Osteoblast (primary cell): Measurements from ENCODE around the gene PANK4. TPM values are rescaled to one million over a fixed set of nuclear protein-coding genes. Genes with fewer than 3 reads are reported as not detected.

ENCODE experiments used
- DNase-seq: peaks from one replicate; pipeline ENCODE4 v3.0.0; 2011; ENCODE audit warnings: low spot score, mixed read lengths; ENCODE audit not compliant: insufficient read length; ENCODE audit errors: missing footprints
- H2AFZ ChIP-seq: 2 replicates; pipeline ENCODE4 v1.6.0; 2011; ENCODE audit warnings: mild to moderate bottlenecking, low read length
- H3K27ac ChIP-seq: 2 replicates; pipeline ENCODE4 v1.5.1; 2011; ENCODE audit warnings: mild to moderate bottlenecking, low read depth, low read length, moderate library complexity
- H3K27me3 ChIP-seq: 2 replicates; pipeline ENCODE4 v1.6.0; 2012; ENCODE audit warnings: mild to moderate bottlenecking, control low read depth, inconsistent platforms, low read length, moderate library complexity; ENCODE audit not compliant: insufficient read depth
- H3K36me3 ChIP-seq: 2 replicates; pipeline ENCODE4 v1.5.1; 2011; ENCODE audit warnings: mild to moderate bottlenecking, low read length, control low read depth, moderate library complexity; ENCODE audit not compliant: insufficient read depth
- H3K4me1 ChIP-seq: 2 replicates; pipeline ENCODE4 v1.5.1; 2011; ENCODE audit warnings: mild to moderate bottlenecking, low read length, control low read depth, moderate library complexity; ENCODE audit not compliant: insufficient read depth
- H3K4me2 ChIP-seq: 2 replicates; pipeline ENCODE4 v1.6.0; 2011; ENCODE audit warnings: mild to moderate bottlenecking, low read length; ENCODE audit not compliant: insufficient read depth
- H3K4me3 ChIP-seq: fragments of 200-600 bp; sonication (generic); 3 replicates; pipeline ENCODE4 v1.5.1; 2012; ENCODE audit warnings: mild to moderate bottlenecking, low read length, inconsistent platforms; ENCODE audit not compliant: insufficient read depth
- H3K79me2 ChIP-seq: 2 replicates; pipeline ENCODE4 v1.6.0; 2012; ENCODE audit warnings: mild to moderate bottlenecking, low read length, control low read depth, inconsistent platforms; ENCODE audit not compliant: insufficient read depth
- H3K9me3 ChIP-seq: 2 replicates; pipeline ENCODE4 v1.5.1; 2011; ENCODE audit warnings: low read depth, low read length, control low read depth
- H4K20me1 ChIP-seq: 2 replicates; pipeline ENCODE4 v1.6.0; 2012; ENCODE audit warnings: mild to moderate bottlenecking, low read length, control low read depth; ENCODE audit not compliant: insufficient read depth
- total RNA-seq: library from RNA; depleted of rRNA; stranded (reverse); fragments of >200 nt; gene quantifications from 2 replicates; pipeline ENCODE4 v1.2.3, GENCODE V29; 2012
- TF ChIP-seq, protein P1 (sequence below): IDR thresholded peaks from 2 replicates; pipeline ENCODE4 v1.5.1; 2011; ENCODE audit warnings: mild to moderate bottlenecking, low read depth, low read length, moderate library complexity; ENCODE audit errors: extremely low read depth

Gene PANK4
- total RNA-seq, 1 donor, result 15.2 TPM

GRCh38 chr1:2560299-2561073 is 34.1 kb upstream of the PANK4 start:
- TF ChIP-seq, protein P1, sequence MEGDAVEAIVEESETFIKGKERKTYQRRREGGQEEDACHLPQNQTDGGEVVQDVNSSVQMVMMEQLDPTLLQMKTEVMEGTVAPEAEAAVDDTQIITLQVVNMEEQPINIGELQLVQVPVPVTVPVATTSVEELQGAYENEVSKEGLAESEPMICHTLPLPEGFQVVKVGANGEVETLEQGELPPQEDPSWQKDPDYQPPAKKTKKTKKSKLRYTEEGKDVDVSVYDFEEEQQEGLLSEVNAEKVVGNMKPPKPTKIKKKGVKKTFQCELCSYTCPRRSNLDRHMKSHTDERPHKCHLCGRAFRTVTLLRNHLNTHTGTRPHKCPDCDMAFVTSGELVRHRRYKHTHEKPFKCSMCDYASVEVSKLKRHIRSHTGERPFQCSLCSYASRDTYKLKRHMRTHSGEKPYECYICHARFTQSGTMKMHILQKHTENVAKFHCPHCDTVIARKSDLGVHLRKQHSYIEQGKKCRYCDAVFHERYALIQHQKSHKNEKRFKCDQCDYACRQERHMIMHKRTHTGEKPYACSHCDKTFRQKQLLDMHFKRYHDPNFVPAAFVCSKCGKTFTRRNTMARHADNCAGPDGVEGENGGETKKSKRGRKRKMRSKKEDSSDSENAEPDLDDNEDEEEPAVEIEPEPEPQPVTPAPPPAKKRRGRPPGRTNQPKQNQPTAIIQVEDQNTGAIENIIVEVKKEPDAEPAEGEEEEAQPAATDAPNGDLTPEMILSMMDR, result no peak
- no peaks in the 10 kb centered on the region for H3K36me3 ChIP-seq
- no peaks in the 10 kb centered on the region for H3K9me3 ChIP-seq
- peaks cover 3% of the 10 kb centered on the region for H4K20me1 ChIP-seq
- no peak overlapping the region for H3K4me3 ChIP-seq
- peaks cover 4% of the 10 kb centered on the region for H3K27me3 ChIP-seq
- DNase-seq, result peak; percentile 80
- no peak overlapping the region for H2AFZ ChIP-seq
- no peak overlapping the region for H3K27ac ChIP-seq
- peaks cover 5% of the 10 kb centered on the region for H3K4me1 ChIP-seq
- H3K4me2 ChIP-seq, result no peak overlapping the region
- H3K79me2 ChIP-seq, result peaks cover 3% of the 10 kb centered on the region

DNA sequence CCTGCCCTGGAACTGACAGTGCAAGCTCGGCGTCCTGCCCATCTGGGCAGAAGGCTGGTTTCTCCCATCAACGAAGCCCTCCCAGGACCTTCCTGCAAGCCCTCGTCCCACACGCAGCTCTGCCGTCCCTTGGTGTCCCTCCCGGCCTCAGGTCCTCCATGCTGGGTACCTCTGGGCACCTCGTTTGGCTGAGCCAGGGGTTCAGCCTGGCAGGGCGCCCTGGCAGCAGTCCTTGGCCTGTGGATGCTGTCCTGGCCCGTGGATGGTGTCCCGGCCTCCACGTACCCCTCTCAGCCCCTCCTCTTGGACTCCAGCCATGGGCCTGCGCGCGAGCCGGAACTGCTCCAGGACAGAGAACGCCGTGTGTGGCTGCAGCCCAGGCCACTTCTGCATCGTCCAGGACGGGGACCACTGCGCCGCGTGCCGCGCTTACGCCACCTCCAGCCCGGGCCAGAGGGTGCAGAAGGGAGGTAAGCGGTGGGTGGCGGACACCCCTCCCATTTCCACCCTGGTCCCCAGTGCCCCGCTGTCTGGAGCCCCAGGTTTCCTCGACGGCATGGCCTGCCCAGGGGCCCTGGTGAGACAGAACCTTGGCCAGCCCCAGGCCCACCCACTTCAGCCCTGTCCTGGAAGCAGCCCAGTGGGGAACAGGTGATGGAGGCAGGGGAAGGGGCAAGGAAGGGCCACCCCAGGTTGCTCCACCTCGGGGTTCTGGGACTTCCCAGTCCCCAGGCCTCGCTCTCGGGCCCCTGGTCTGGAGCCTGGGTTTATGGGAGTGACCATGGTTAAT is 33.3 kb upstream of the PANK4 start:
- peak; percentile 50 for DNase-seq
- H3K27ac ChIP-seq, result no peak overlapping the region
- H3K4me3 ChIP-seq, result no peak overlapping the region
- H3K27me3 ChIP-seq, result no peaks in the 10 kb centered on the region
- no peaks in the 10 kb centered on the region for H3K9me3 ChIP-seq
- peaks cover 3% of the 10 kb centered on the region for H3K79me2 ChIP-seq
- no peak overlapping the region for H3K4me2 ChIP-seq
- H3K36me3 ChIP-seq, result no peaks in the 10 kb centered on the region
- H3K4me1 ChIP-seq, result peaks cover 6% of the 10 kb centered on the region
- H4K20me1 ChIP-seq, result no peaks in the 10 kb centered on the region
- no peak overlapping the region for H2AFZ ChIP-seq
- TF ChIP-seq, protein P1, result no peak

DNA sequence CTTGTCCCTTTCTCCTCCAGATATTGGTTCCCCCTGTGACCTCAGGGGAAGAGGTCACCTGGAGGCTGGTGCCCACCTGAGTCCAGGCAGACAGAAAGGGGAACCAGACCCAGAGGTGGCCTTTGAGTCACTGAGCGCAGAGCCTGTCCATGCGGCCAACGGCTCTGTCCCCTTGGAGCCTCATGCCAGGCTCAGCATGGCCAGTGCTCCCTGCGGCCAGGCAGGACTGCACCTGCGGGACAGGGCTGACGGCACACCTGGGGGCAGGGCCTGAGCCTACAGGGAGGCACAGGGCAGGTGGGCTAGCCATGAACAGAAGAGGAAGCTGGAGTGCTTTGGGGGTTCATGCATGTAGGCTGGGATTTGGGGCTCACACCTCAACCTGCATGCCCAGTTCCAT is 32.5 kb upstream of the PANK4 start:
- Histone ChIP-seq H4K20me1 (no peaks in the 10 kb centered on the region), H3K9me3 (no peaks in the 10 kb centered on the region), H3K4me1 (peaks cover 6% of the 10 kb centered on the region), H3K4me3 (no peak overlapping the region), H3K79me2 (peaks cover 3% of the 10 kb centered on the region), H3K36me3 (no peaks in the 10 kb centered on the region), H3K4me2 (no peak overlapping the region), H3K27me3 (no peaks in the 10 kb centered on the region), H2AFZ (no peak overlapping the region), H3K27ac (no peak overlapping the region)
- TF ChIP-seq, protein P1, result no peak
- DNase-seq, result no peak

DNA sequence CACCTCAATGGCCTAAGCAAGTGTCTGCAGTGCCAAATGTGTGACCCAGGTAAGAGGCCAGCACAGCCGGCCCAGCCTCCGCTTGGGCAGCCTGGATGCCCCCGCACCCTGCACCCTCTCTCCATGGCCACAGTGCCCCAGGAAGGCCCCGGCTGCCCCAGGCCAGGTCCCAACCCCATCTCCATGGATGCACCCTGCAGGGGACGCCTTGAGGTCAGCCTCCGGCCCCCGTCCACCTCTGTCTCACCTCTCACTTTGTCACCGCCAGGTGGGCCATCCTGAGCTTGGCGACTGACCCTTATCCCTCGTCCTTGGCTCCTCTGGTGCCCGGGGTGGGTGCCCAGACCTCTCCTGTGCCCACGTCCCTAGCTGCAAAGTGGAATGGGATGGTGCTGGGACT is 32.0 kb upstream of the PANK4 start:
- Histone ChIP-seq H3K4me2 (no peak overlapping the region), H4K20me1 (no peaks in the 10 kb centered on the region), H3K4me1 (peaks cover 6% of the 10 kb centered on the region), H2AFZ (no peak overlapping the region), H3K4me3 (no peak overlapping the region), H3K27me3 (no peaks in the 10 kb centered on the region), H3K9me3 (no peaks in the 10 kb centered on the region), H3K27ac (no peak overlapping the region), H3K79me2 (peaks cover 3% of the 10 kb centered on the region), H3K36me3 (no peaks in the 10 kb centered on the region)
- DNase-seq, result peak; percentile 83
- TF ChIP-seq, protein P1, result no peak
